ENCODE data around the gene PRM1. TPM values are rescaled to one million over a fixed set of nuclear protein-coding genes. Genes with fewer than 3 reads are reported as not detected.

PRM1 gene
- total RNA-seq, 1 donor from 2014 or later, result not detected

DNA sequence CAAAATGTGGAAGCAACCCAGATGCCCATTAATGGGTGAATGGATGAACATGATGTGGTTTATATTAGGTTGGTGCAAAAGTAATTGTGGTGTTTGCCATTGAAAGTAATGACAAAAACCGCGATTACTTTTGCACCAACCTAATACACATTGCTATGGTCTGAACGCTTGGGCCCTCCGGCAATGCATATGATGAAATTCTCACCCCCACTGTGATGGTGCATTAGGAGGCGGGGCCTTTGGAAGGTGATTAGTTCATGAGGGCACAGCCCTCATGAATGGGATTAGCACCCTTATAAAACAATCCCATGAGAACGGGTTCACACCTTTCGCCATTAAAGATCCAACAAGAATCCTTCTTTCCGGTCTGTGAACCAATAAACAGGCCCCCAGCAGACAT, 25.3 kb upstream of the PRM1 start:
- Mint-ChIP-seq H3K4me3 (ENCODE audit: unreplicated experiment) (no peak overlapping the region), H3K27ac (ENCODE audit: unreplicated experiment) (no peak overlapping the region), H3K27me3 (ENCODE audit: unreplicated experiment) (no peaks in the 10 kb centered on the region), H3K4me1 (ENCODE audit: unreplicated experiment) (peaks cover 14% of the 10 kb centered on the region), H3K9me3 (ENCODE audit: unreplicated experiment) (no peaks in the 10 kb centered on the region), H3K36me3 (ENCODE audit: unreplicated experiment) (no peaks in the 10 kb centered on the region)
- DNase-seq (ENCODE audit: extremely low spot score, unreplicated experiment), result no peak
- TF ChIP-seq CTCF (IDR thresholded peaks at IDR 0.05), result no peak

GRCh38 chr16:11303405-11304138, 22.4 kb upstream of the PRM1 start:
- no peak for DNase-seq (ENCODE audit: extremely low spot score, unreplicated experiment)
- TF ChIP-seq CTCF (IDR thresholded peaks at IDR 0.05), result no peak
- Mint-ChIP-seq H3K36me3 (ENCODE audit: unreplicated experiment) (no peaks in the 10 kb centered on the region), H3K27me3 (ENCODE audit: unreplicated experiment) (no peaks in the 10 kb centered on the region), H3K9me3 (ENCODE audit: unreplicated experiment) (no peaks in the 10 kb centered on the region), H3K4me1 (ENCODE audit: unreplicated experiment) (peaks cover 10% of the 10 kb centered on the region), H3K27ac (ENCODE audit: unreplicated experiment) (no peak overlapping the region), H3K4me3 (ENCODE audit: unreplicated experiment) (no peak overlapping the region)

DNA sequence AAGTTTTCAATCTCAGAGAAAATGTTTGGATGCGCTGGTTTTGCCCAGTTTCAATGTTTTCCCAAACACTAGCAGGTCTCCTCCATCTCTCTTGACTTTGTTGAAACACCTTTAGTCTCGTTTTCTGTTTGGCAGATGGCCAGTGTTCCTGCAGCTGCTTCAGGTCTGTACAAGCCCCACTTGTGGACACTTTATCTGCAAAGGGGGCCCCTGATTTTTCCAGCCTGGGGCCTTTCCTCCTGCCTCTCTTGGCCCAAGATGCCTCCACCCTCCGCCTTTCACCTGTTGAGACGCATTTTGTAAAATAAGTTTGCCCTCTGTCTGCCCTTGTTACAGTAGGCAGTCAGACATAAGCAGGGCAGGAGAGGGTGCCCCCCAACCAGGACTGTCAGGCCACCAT, 21.8 kb upstream of the PRM1 start:
- H3K4me1 Mint-ChIP-seq (ENCODE audit: unreplicated experiment), result peaks cover 10% of the 10 kb centered on the region

GRCh38 chr16:11301645-11302501, 20.7 kb upstream of the PRM1 start:
- Mint-ChIP-seq H3K27ac (ENCODE audit: unreplicated experiment) (no peak overlapping the region), H3K4me1 (ENCODE audit: unreplicated experiment) (peaks cover 21% of the 10 kb centered on the region), H3K4me3 (ENCODE audit: unreplicated experiment) (no peak overlapping the region), H3K27me3 (ENCODE audit: unreplicated experiment) (no peaks in the 10 kb centered on the region), H3K9me3 (ENCODE audit: unreplicated experiment) (no peaks in the 10 kb centered on the region), H3K36me3 (ENCODE audit: unreplicated experiment) (no peaks in the 10 kb centered on the region)
- no peak for DNase-seq (ENCODE audit: extremely low spot score, unreplicated experiment)
- no peak for TF ChIP-seq CTCF (IDR thresholded peaks at IDR 0.05)

More for the DNA sequence above, 21.8 kb upstream of the PRM1 start:
- DNase-seq (ENCODE audit: extremely low spot score, unreplicated experiment), result no peak
- no peak for TF ChIP-seq CTCF (IDR thresholded peaks at IDR 0.05)
- H3K4me3 Mint-ChIP-seq (ENCODE audit: unreplicated experiment), result no peak overlapping the region
- H3K27ac Mint-ChIP-seq (ENCODE audit: unreplicated experiment), result no peak overlapping the region
- H3K27me3 Mint-ChIP-seq (ENCODE audit: unreplicated experiment), result no peaks in the 10 kb centered on the region
- no peaks in the 10 kb centered on the region for H3K9me3 Mint-ChIP-seq (ENCODE audit: unreplicated experiment)
- no peaks in the 10 kb centered on the region for H3K36me3 Mint-ChIP-seq (ENCODE audit: unreplicated experiment)

DNA sequence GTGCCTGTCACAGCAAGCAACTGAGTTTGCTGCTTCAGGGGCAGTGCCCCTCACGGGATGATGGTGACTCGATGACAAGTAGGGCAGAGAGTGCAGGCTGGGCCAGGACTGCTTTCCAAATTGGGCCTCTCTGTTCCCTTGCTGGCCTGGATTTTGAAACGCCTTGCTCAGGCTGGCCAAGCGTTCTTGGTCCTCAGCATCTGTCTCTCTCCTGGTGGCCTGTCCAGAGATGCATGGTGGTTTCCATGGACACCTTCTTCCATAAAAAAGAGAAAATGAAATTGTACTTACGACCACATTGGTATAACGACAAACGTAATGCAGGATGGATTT, 19.4 kb upstream of the PRM1 start:
- Mint-ChIP-seq H3K4me1 (ENCODE audit: unreplicated experiment) (peaks cover 28% of the 10 kb centered on the region), H3K27me3 (ENCODE audit: unreplicated experiment) (no peaks in the 10 kb centered on the region), H3K36me3 (ENCODE audit: unreplicated experiment) (no peaks in the 10 kb centered on the region), H3K4me3 (ENCODE audit: unreplicated experiment) (no peak overlapping the region), H3K9me3 (ENCODE audit: unreplicated experiment) (no peaks in the 10 kb centered on the region), H3K27ac (ENCODE audit: unreplicated experiment) (no peak overlapping the region)
- TF ChIP-seq CTCF (IDR thresholded peaks at IDR 0.05), result no peak
- DNase-seq (ENCODE audit: extremely low spot score, unreplicated experiment), result no peak
